ENCODE data around the gene KIAA1217. TPM values are rescaled to one million over a fixed set of nuclear protein-coding genes. Genes with fewer than 3 reads are reported as not detected.

Gene KIAA1217
- polyA plus RNA-seq, 1 of the 3 experiments (the other 2 are of a cell fraction): 7.2 TPM

- peaks cover 9 to 46% of the 10 kb centered on the region in 2 experiments for H3K4me1 ChIP-seq (ENCODE audit: control insufficient read depth in 1 of 2, insufficient read depth in 2 of 2, low read depth in 1 of 2, low read length in 1 of 2)
- no peaks in the 10 kb centered on the region for H3K36me3 ChIP-seq (replicated peaks in 1 of 2; ENCODE audit: control insufficient read depth in 1 of 2, insufficient read depth in 2 of 2, low read length in 1 of 2)
- CTCF ChIA-PET: interaction anchor here (1.5 kb wide), 1 partner anchor 167 kb away, joined by 5 read pairs; no protein-coding TSS in a partner anchor
- no peaks in the 10 kb centered on the region for H3K9me2 ChIP-seq
- H3K9me3 ChIP-seq: no peaks in the 10 kb centered on the region
- no peak overlapping the region for H3K27ac ChIP-seq (ENCODE audit: low read depth in 2 of 2, low read length in 1 of 2)
- WGBS (ENCODE audit: low lambda C conversion rate): 86% methylated on average over 3 of the region's 4 CpGs
- no peaks in the 10 kb centered on the region for H3K27me3 ChIP-seq (ENCODE audit: insufficient read depth)
- H4K20me1 ChIP-seq (ENCODE audit: insufficient read depth): no peaks in the 10 kb centered on the region
- H3F3A ChIP-seq (replicated peaks; ENCODE audit: insufficient read depth): peaks cover 13% of the 10 kb centered on the region
- no peak overlapping the region for H3K9ac ChIP-seq
- no peak overlapping the region for H2AFZ ChIP-seq (ENCODE audit: low read depth)
- TF ChIP-seq RXRA (IDR thresholded peaks at IDR 0.05; ENCODE audit: borderline replicate concordance, low read depth): no peak
- TF ChIP-seq MXI1 (IDR thresholded peaks at IDR 0.05; ENCODE audit: low read depth, low read length): no peak
- 0 out of 2 replicates have a peak, but pooled peaks have one; percentile 7 for TF ChIP-seq FOSL2 (IDR thresholded peaks at IDR 0.05; ENCODE audit: borderline replicate concordance, low read depth)
- no peak for TF ChIP-seq POLR2AphosphoS5 (IDR thresholded peaks at IDR 0.05; ENCODE audit: low read depth, low read length)
- no peak overlapping the region for H3K4me3 ChIP-seq (ENCODE audit: low read depth in 2 of 2, low read length in 1 of 2)
- no peak overlapping the region for H3K4me2 ChIP-seq
- no peak for DNase-seq
- POLR2A ChIA-PET: no interaction called here
- no peaks in the 10 kb centered on the region for H3K79me2 ChIP-seq (ENCODE audit: insufficient read depth)
These were observed 143.0 kb downstream of the KIAA1217 start for GRCh38 chr10:24351961-24352360.

DNA sequence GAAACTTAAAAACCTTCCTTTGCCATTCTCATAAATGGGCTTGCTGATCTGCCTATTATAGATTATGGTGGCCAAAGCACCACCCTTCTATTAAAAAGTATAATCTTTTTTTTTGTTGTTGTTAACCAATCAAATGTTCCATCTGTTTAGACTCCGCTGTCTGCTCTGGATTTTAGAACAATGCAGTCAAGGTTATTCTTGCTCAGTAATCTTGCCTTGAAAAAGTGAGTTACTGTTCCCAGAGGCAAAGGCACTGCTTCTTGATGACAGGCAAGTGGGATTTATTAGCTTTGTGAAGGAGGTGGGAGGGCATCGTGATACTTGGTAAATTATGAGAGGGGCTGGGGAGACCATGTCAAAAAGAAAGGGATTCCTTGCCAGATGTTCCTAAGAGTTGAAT, 143.5 kb downstream of the KIAA1217 start:
- 83% methylated on average over 2 of the region's 2 CpGs for WGBS (ENCODE audit: low lambda C conversion rate)
- Histone ChIP-seq H3K4me2 (no peak overlapping the region), H3K4me1 (ENCODE audit: control insufficient read depth in 1 of 2, insufficient read depth in 2 of 2, low read depth in 1 of 2, low read length in 1 of 2) (peaks cover 9 to 46% of the 10 kb centered on the region in 2 experiments), H3K27ac (ENCODE audit: low read depth in 2 of 2, low read length in 1 of 2) (no peak overlapping the region), H4K20me1 (ENCODE audit: insufficient read depth) (no peaks in the 10 kb centered on the region), H3K79me2 (ENCODE audit: insufficient read depth) (no peaks in the 10 kb centered on the region), H3K9me3 (no peaks in the 10 kb centered on the region), H3K9ac (no peak overlapping the region), H3K27me3 (ENCODE audit: insufficient read depth) (no peaks in the 10 kb centered on the region), H3F3A (replicated peaks; ENCODE audit: insufficient read depth) (peaks cover 13% of the 10 kb centered on the region), H2AFZ (ENCODE audit: low read depth) (no peak overlapping the region), H3K4me3 (ENCODE audit: low read depth in 2 of 2, low read length in 1 of 2) (no peak overlapping the region), H3K36me3 (replicated peaks in 1 of 2; ENCODE audit: control insufficient read depth in 1 of 2, insufficient read depth in 2 of 2, low read length in 1 of 2) (no peaks in the 10 kb centered on the region), H3K9me2 (no peaks in the 10 kb centered on the region)
- TF ChIP-seq FOXM1 (IDR thresholded peaks at IDR 0.05; ENCODE audit: low read depth) (no peak), NFIC (IDR thresholded peaks at IDR 0.05; ENCODE audit: borderline replicate concordance) (no peak), EZH2phosphoT487 (IDR thresholded peaks at IDR 0.05; ENCODE audit: borderline replicate concordance, low read depth) (no peak), MEF2A (IDR thresholded peaks at IDR 0.05; ENCODE audit: borderline replicate concordance, low read depth) (no peak), YY1 (IDR thresholded peaks at IDR 0.05; ENCODE audit: low read depth) (no peak), RAD21 (IDR thresholded peaks at IDR 0.05; ENCODE audit: low read length) (no peak), GATA2 (CRISPR knock-in tag; IDR thresholded peaks at IDR 0.05) (no peak), MXI1 (IDR thresholded peaks at IDR 0.05; ENCODE audit: low read depth, low read length) (no peak), RXRA (IDR thresholded peaks at IDR 0.05; ENCODE audit: borderline replicate concordance, low read depth) (no peak), RFX5 (IDR thresholded peaks at IDR 0.05; ENCODE audit: low read length) (no peak)
- TF ChIP-seq, protein P1, sequence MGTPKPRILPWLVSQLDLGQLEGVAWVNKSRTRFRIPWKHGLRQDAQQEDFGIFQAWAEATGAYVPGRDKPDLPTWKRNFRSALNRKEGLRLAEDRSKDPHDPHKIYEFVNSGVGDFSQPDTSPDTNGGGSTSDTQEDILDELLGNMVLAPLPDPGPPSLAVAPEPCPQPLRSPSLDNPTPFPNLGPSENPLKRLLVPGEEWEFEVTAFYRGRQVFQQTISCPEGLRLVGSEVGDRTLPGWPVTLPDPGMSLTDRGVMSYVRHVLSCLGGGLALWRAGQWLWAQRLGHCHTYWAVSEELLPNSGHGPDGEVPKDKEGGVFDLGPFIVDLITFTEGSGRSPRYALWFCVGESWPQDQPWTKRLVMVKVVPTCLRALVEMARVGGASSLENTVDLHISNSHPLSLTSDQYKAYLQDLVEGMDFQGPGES (IDR thresholded peaks at IDR 0.05; ENCODE audit: low read depth, low read length): no peak
- TF ChIP-seq, protein P2, sequence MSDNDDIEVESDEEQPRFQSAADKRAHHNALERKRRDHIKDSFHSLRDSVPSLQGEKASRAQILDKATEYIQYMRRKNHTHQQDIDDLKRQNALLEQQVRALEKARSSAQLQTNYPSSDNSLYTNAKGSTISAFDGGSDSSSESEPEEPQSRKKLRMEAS (IDR thresholded peaks at IDR 0.05; ENCODE audit: low read depth): no peak
- CTCF ChIA-PET: interaction anchor here (1.5 kb wide), 1 partner anchor 167 kb away, joined by 5 read pairs; no protein-coding TSS in a partner anchor
- DNase-seq: no peak
- POLR2A ChIA-PET: no interaction called here
